ENCODE measurements around the gene NAGPA.

NAGPA gene

GRCh38 chr16:5001571-5001970, 32.2 kb downstream of the NAGPA start:
- peak; percentile 34 for DNase-seq

- no peak for DNase-seq
These were observed 33.1 kb downstream of the NAGPA start for GRCh38 chr16:5000573-5001001.

GRCh38 chr16:4994719-4995434, 38.9 kb downstream of the NAGPA start:
- DNase-seq, result no peak

- DNase-seq, result no peak
These were observed 42.0 kb downstream of the NAGPA start for GRCh38 chr16:4991754-4992153.

- no peak for DNase-seq
These were observed 43.3 kb downstream of the NAGPA start for GRCh38 chr16:4990415-4990814.

GRCh38 chr16:4989391-4990006, 44.2 kb downstream of the NAGPA start:
- no peak for DNase-seq

GRCh38 chr16:4988647-4989046, 45.1 kb downstream of the NAGPA start:
- no peak for DNase-seq

GRCh38 chr16:4987580-4988374, 46.0 kb downstream of the NAGPA start:
- no peak for DNase-seq

GRCh38 chr16:4987250-4987579, 46.5 kb downstream of the NAGPA start:
- DNase-seq, result no peak

GRCh38 chr16:4984174-4984990, 49.4 kb downstream of the NAGPA start:
- DNase-seq, result no peak

GRCh38 chr16:4982056-4982867, 51.5 kb downstream of the NAGPA start:
- DNase-seq, result no peak

- DNase-seq, result no peak
These were observed 52.3 kb downstream of the NAGPA start for GRCh38 chr16:4981473-4981872.

- DNase-seq, result no peak
These were observed 53.0 kb downstream of the NAGPA start for GRCh38 chr16:4980691-4981090.

- DNase-seq, result peak; percentile 40
These were observed 53.7 kb downstream of the NAGPA start for GRCh38 chr16:4979736-4980660.

- DNase-seq, result no peak
These were observed 54.6 kb downstream of the NAGPA start for GRCh38 chr16:4979164-4979563.

- DNase-seq, result no peak
These were observed 57.1 kb downstream of the NAGPA start for GRCh38 chr16:4976611-4977145.

- peak; percentile 58 for DNase-seq
These were observed 57.7 kb downstream of the NAGPA start for GRCh38 chr16:4976079-4976478.
